HG02870 (cell line): ENCODE results near the gene ZNF79.
A peak's percentile ranks its signal among the peaks of the same experiment; 100 is the strongest.

Experiments
- ATAC-seq: cut with Tn5 transposase; IDR thresholded peaks from one replicate; pipeline ENCODE4 v1.9.1; 2021; ENCODE audit warnings: mild to moderate bottlenecking, moderate library complexity; ENCODE audit not compliant: unreplicated experiment

The ZNF79 gene

GRCh38 chr9:127422787-127423186 lies 1.4 kb upstream of the ZNF79 start:
- ATAC-seq, result no peak

- ATAC-seq, result no peak
These were observed 677 bp upstream of the ZNF79 start for GRCh38 chr9:127423476-127423933.

- peak; percentile 22 for ATAC-seq
These were observed 456 bp downstream of the ZNF79 start for GRCh38 chr9:127424676-127424999.

- ATAC-seq, result no peak
These were observed 2.6 kb downstream of the ZNF79 start for GRCh38 chr9:127426756-127427155.

- ATAC-seq, result no peak
These were observed 4.2 kb downstream of the ZNF79 start for GRCh38 chr9:127428348-127428747.

GRCh38 chr9:127430415-127430814 lies 6.2 kb downstream of the ZNF79 start:
- no peak for ATAC-seq

GRCh38 chr9:127437497-127438264 lies 13.5 kb downstream of the ZNF79 start:
- no peak for ATAC-seq

- ATAC-seq, result no peak
These were observed 14.2 kb downstream of the ZNF79 start for GRCh38 chr9:127438394-127438793.

GRCh38 chr9:127444283-127444920 lies 20.2 kb downstream of the ZNF79 start:
- ATAC-seq, result no peak

GRCh38 chr9:127444921-127445850 lies 21.0 kb downstream of the ZNF79 start:
- no peak for ATAC-seq

GRCh38 chr9:127445851-127446712 lies 21.9 kb downstream of the ZNF79 start:
- no peak for ATAC-seq

- ATAC-seq, result no peak
These were observed 22.7 kb downstream of the ZNF79 start for GRCh38 chr9:127446713-127447415.

GRCh38 chr9:127447416-127448111 lies 23.4 kb downstream of the ZNF79 start:
- no peak for ATAC-seq

- ATAC-seq, result no peak
These were observed 24.1 kb downstream of the ZNF79 start for GRCh38 chr9:127448112-127448805.

GRCh38 chr9:127449332-127449966 lies 25.3 kb downstream of the ZNF79 start:
- no peak for ATAC-seq

- ATAC-seq, result no peak
These were observed 26.1 kb downstream of the ZNF79 start for GRCh38 chr9:127450243-127450760.

GRCh38 chr9:127450830-127451607 lies 26.8 kb downstream of the ZNF79 start, which contains the start of the genes LRSAM1 and RPL12:
Gene LRSAM1, plus strand, starts transcription at chr9:127451510. Its CDS starts 3,018 bp downstream, at chr9:127454528.
Gene RPL12, minus strand, starts transcription at chr9:127451406. Its CDS starts 89 bp downstream, at chr9:127451317.
- ATAC-seq, result peak; percentile 62
